HG02970 (cell line): ENCODE results near the gene CDS2.

Source experiments
- ATAC-seq: cut with Tn5 transposase; IDR thresholded peaks from one replicate; pipeline ENCODE4 v1.9.1; 2021; ENCODE audit warnings: mild to moderate bottlenecking, moderate library complexity, moderate number of reproducible peaks; ENCODE audit not compliant: unreplicated experiment, low FRiP score

Gene CDS2

GRCh38 chr20:5203380-5203779 is 76.6 kb downstream of the CDS2 start:
- no peak for ATAC-seq

- ATAC-seq = no peak
Measured at GRCh38 chr20:5205348-5206210, 78.8 kb downstream of the CDS2 start.

GRCh38 chr20:5207138-5207537 is 80.3 kb downstream of the CDS2 start:
- ATAC-seq = no peak

- ATAC-seq = no peak
Measured at GRCh38 chr20:5211803-5212714, 85.3 kb downstream of the CDS2 start.

GRCh38 chr20:5212907-5213487 is 86.2 kb downstream of the CDS2 start:
- no peak for ATAC-seq

GRCh38 chr20:5214826-5215225 is 88.0 kb downstream of the CDS2 start:
- ATAC-seq = no peak

- no peak for ATAC-seq
Measured at GRCh38 chr20:5215672-5216304, 89.0 kb downstream of the CDS2 start.

GRCh38 chr20:5216663-5217062 is 89.9 kb downstream of the CDS2 start:
- ATAC-seq = no peak

GRCh38 chr20:5217616-5218015 is 90.8 kb downstream of the CDS2 start:
- ATAC-seq = no peak

GRCh38 chr20:5220321-5221060 is 93.7 kb downstream of the CDS2 start:
- ATAC-seq = no peak

- ATAC-seq = no peak
Measured at GRCh38 chr20:5221061-5221430, 94.2 kb downstream of the CDS2 start.

- ATAC-seq = no peak
Measured at GRCh38 chr20:5222919-5223634, 96.3 kb downstream of the CDS2 start.

GRCh38 chr20:5230544-5230943 is 103.7 kb downstream of the CDS2 start:
- no peak for ATAC-seq

GRCh38 chr20:5234158-5234557 is 107.3 kb downstream of the CDS2 start:
- no peak for ATAC-seq

GRCh38 chr20:5234978-5235377 is 108.2 kb downstream of the CDS2 start:
- ATAC-seq = no peak
